Neuronal stem cell (in vitro differentiated cells): ENCODE data around the gene ZFHX3.

Source experiments
- DNase-seq: peaks from one replicate; pipeline ENCODE4 v3.0.0-alpha.2; 2013; ENCODE audit warnings: low spot score
- H2AFZ ChIP-seq: one replicate; pipeline ENCODE4 v1.6.1; 2013; ENCODE audit warnings: mild to moderate bottlenecking, low read length, inconsistent platforms
- H2AK5ac ChIP-seq: 2 replicates; pipeline ENCODE4 v1.6.1; 2013; ENCODE audit warnings: low read depth, mild to moderate bottlenecking, inconsistent platforms, low read length, moderate library complexity, mixed read lengths
- H2BK120ac ChIP-seq: 2 replicates; pipeline ENCODE4 v1.6.1; 2013; ENCODE audit warnings: low read depth, mild to moderate bottlenecking, inconsistent platforms, low read length, moderate library complexity, mixed read lengths
- H2BK12ac ChIP-seq: one replicate; pipeline ENCODE4 v1.6.1; 2013; ENCODE audit warnings: low read length, inconsistent platforms
- H2BK15ac ChIP-seq: 2 replicates; pipeline ENCODE4 v1.6.1; 2013; ENCODE audit warnings: mild to moderate bottlenecking, low read length, inconsistent platforms, mixed read lengths
- H2BK5ac ChIP-seq: one replicate; pipeline ENCODE4 v1.6.1; 2013; ENCODE audit warnings: inconsistent platforms, mild to moderate bottlenecking, low read length, moderate library complexity
- H3K14ac ChIP-seq: one replicate; pipeline ENCODE4 v1.6.1; 2013; ENCODE audit warnings: low read length, inconsistent platforms
- H3K18ac ChIP-seq: 2 replicates; pipeline ENCODE4 v1.6.1; 2013; ENCODE audit warnings: low read length, inconsistent platforms
- H3K23ac ChIP-seq: 2 replicates; pipeline ENCODE4 v1.6.1; 2013; ENCODE audit warnings: low read depth, mild to moderate bottlenecking, mixed read lengths, low read length, inconsistent platforms; ENCODE audit not compliant: poor library complexity
- H3K27ac ChIP-seq: replicated peaks from 3 replicates; pipeline ENCODE4 v1.5.1; 2013; ENCODE audit warnings: low read length, inconsistent platforms
- H3K27me3 ChIP-seq, 3 experiments: 2 replicates each; pipeline ENCODE4 v1.6.1; 2013; ENCODE audit warnings: low read length in 3 of 3, mild to moderate bottlenecking in 2 of 3, inconsistent platforms in 1 of 3, low read depth in 1 of 3, mixed read lengths in 1 of 3, moderate library complexity in 1 of 3; ENCODE audit not compliant: control insufficient read depth in 3 of 3, insufficient read depth in 3 of 3
- H3K36me3 ChIP-seq, 2 donors: replicated peaks in 1 of 2; 2 replicates each; pipeline ENCODE4 v1.6.1; 2013; ENCODE audit warnings: low read length in 2 of 2; ENCODE audit not compliant: control insufficient read depth in 2 of 2, insufficient read depth in 2 of 2
- H3K4ac ChIP-seq: 2 replicates; pipeline ENCODE4 v1.6.1; 2013; ENCODE audit warnings: inconsistent platforms, mild to moderate bottlenecking, low read length, moderate library complexity
- H3K4me1 ChIP-seq, 2 donors: 1 replicate in 1 of 2; 2 replicates in 1 of 2; pipeline ENCODE4 v1.6.1; 2013; ENCODE audit warnings: low read length in 2 of 2, low read depth in 1 of 2; ENCODE audit not compliant: control insufficient read depth in 2 of 2, insufficient read depth in 1 of 2
- H3K4me2 ChIP-seq: one replicate; pipeline ENCODE4 v1.6.1; 2013; ENCODE audit warnings: mild to moderate bottlenecking, low read length, inconsistent platforms; ENCODE audit not compliant: insufficient read depth, poor library complexity, severe bottlenecking
- H3K4me3 ChIP-seq, 2 donors: 2 replicates each; pipeline ENCODE4 v1.5.1; 2013; ENCODE audit warnings: low read length in 2 of 2, mild to moderate bottlenecking in 2 of 2, inconsistent platforms in 1 of 2, moderate library complexity in 1 of 2
- H3K79me1 ChIP-seq: one replicate; pipeline ENCODE4 v1.6.1; 2013; ENCODE audit warnings: low read depth, mild to moderate bottlenecking, inconsistent platforms, low read length, moderate library complexity
- H3K9ac ChIP-seq: one replicate; pipeline ENCODE4 v1.6.1; 2013; ENCODE audit warnings: mild to moderate bottlenecking, low read depth, low read length, inconsistent platforms; ENCODE audit not compliant: poor library complexity
- H3K9me3 ChIP-seq, 2 donors: replicated peaks in 1 of 2; 2 replicates each; pipeline versions ENCODE3 to v1.6.1; 2013; ENCODE audit warnings: low read length in 2 of 2, mild to moderate bottlenecking in 2 of 2, inconsistent platforms in 1 of 2, low read depth in 1 of 2, mixed read lengths in 1 of 2, moderate library complexity in 1 of 2; ENCODE audit not compliant: control insufficient read depth in 2 of 2, insufficient read depth in 1 of 2
- H4K8ac ChIP-seq: one replicate; pipeline ENCODE4 v1.6.1; 2013; ENCODE audit warnings: low read depth, mild to moderate bottlenecking, inconsistent platforms, low read length, moderate library complexity
- H4K91ac ChIP-seq: one replicate; pipeline ENCODE4 v1.6.1; 2013; ENCODE audit warnings: low read length, low read depth, mild to moderate bottlenecking, inconsistent platforms; ENCODE audit not compliant: poor library complexity
- WGBS, 2 donors: extraction: QIAGEN DNeasy Blood & Tissue Kit; methylation state at CpG; one replicate each; pipeline ENCODE4 v1.1.7; 2013; ENCODE audit warnings: missing lambda C conversion rate in 2 of 2, mixed read lengths in 1 of 2; ENCODE audit not compliant: insufficient read length in 2 of 2, insufficient replicate concordance in 1 of 2; ENCODE audit errors: extremely low coverage in 2 of 2; 5-methylcytosine and 5-hydroxymethylcytosine counted together

Gene ZFHX3

GRCh38 chr16:72991644-72992043 is 56.3 kb downstream of the ZFHX3 start:
- Histone ChIP-seq H4K91ac (no peak overlapping the region), H3K79me1 (peaks cover 3% of the 10 kb centered on the region), H2AFZ (no peak overlapping the region), H2BK12ac (no peak overlapping the region), H3K14ac (no peak overlapping the region), H3K4ac (no peak overlapping the region), H2BK15ac (no peak overlapping the region), H3K36me3 (peaks cover 0 to 6% of the 10 kb centered on the region in 2 donors), H3K4me2 (peak overlapping the region; percentile 13), H4K8ac (no peak overlapping the region), H3K9me3 (no peaks in the 10 kb centered on the region), H3K23ac (no peak overlapping the region), H3K4me1 (peaks cover 29 to 44% of the 10 kb centered on the region in 2 donors), H2AK5ac (no peak overlapping the region), H3K27ac (peak overlapping the region; percentile 68), H2BK5ac (no peak overlapping the region), H3K27me3 (no peaks in the 10 kb centered on the region), H3K9ac (no peak overlapping the region), H3K4me3 (no peak overlapping the region), H2BK120ac (no peak overlapping the region), H3K18ac (no peak overlapping the region)
- DNase-seq, result no peak
- WGBS, 2 donors, result no CpG with 5 or more reads among the region's 6 CpGs

DNA sequence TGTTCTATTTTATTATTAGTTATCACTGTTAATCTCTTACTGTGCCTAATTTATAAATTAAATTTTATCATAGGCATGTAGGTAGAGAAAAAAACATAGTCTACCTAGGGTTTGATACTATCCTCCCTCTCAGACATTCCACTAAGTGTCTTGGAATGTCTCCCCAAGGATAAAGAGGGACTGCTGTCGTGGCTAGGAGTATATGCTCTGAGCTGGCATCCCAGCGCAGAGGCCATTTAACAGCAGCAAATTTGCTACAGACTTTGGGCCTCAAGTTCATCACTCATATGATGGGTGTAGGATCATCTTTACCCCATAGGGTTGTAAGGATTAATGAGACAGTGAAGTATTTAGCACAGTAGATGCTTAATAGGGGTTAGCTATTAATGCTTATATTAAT is 56.7 kb downstream of the ZFHX3 start:
- no peak overlapping the region for H3K27ac ChIP-seq
- no peak overlapping the region for H2BK5ac ChIP-seq
- no peak overlapping the region for H3K4me3 ChIP-seq
- no peak overlapping the region for H3K9ac ChIP-seq
- H3K79me1 ChIP-seq, result peaks cover 3% of the 10 kb centered on the region
- H3K23ac ChIP-seq, result no peak overlapping the region
- H3K14ac ChIP-seq, result no peak overlapping the region
- DNase-seq, result no peak
- H3K27me3 ChIP-seq, result no peaks in the 10 kb centered on the region
- no peak overlapping the region for H2AFZ ChIP-seq
- no CpG with 5 or more reads among the region's 2 CpGs for WGBS, 2 donors
- H3K18ac ChIP-seq, result no peak overlapping the region
- H2BK12ac ChIP-seq, result no peak overlapping the region
- no peak overlapping the region for H2BK15ac ChIP-seq
- H3K4me1 ChIP-seq, result peaks cover 32 to 44% of the 10 kb centered on the region in 2 donors
- no peak overlapping the region for H2AK5ac ChIP-seq
- no peak overlapping the region for H3K4me2 ChIP-seq
- no peak overlapping the region for H3K4ac ChIP-seq
- H3K9me3 ChIP-seq, result no peaks in the 10 kb centered on the region
- no peak overlapping the region for H4K8ac ChIP-seq
- peaks cover 0 to 10% of the 10 kb centered on the region in 2 donors for H3K36me3 ChIP-seq
- no peak overlapping the region for H4K91ac ChIP-seq
- H2BK120ac ChIP-seq, result no peak overlapping the region

GRCh38 chr16:72990571-72990970 is 57.4 kb downstream of the ZFHX3 start:
- Histone ChIP-seq H3K79me1 (peaks cover 3% of the 10 kb centered on the region), H2BK120ac (no peak overlapping the region), H3K4me3 (no peak overlapping the region)

DNA sequence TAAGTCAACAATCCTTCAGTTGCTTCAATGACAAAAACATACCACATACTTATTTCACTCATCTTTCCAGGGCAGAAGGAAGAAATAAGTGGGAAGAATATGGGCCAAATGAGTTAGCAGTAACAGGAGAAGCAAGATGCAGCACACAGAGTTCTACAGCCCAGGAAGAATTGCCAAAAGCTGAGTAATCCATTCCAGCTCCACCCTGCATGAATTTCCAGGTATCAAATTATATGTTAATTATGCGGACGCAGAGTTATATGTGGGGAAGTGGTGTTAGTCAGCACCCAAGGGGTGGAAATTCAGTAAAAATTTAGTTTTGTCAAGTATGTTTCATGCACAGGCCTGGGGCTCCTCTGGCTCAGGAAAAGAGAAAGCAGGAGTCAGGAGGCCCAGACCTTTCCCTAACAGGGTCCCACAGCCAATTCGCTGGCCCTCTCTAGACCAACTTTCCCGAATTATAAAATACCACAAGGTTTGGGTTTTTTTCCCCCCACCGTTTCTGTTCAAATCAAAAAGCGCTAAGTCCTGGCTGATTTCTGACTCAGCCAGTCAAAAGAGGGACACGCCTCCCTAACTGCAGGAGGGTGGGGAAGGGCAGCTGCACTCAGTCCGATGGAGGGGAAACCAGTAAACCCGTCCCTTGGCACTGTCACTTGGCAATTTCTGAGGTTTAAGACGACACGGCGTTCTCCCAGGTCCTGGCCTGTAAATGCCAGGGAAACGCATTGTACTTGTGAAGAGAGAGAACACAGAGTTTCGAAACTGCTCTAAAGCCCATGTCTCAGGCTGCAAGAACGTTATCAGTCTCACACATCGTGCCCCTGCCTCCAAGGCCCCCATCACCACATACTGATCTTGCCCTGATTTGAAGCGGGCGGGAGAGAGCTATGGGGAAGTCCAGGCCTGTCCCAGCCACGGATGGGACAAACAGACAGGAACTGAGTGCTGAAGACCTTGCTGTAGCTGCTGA is 58.1 kb downstream of the ZFHX3 start:
- H3K18ac ChIP-seq, result peak overlapping the region; percentile 88
- H3K14ac ChIP-seq, result no peak overlapping the region
- peak overlapping the region; percentile 12 for H2BK15ac ChIP-seq
- H3K4ac ChIP-seq, result no peak overlapping the region
- no peak overlapping the region for H3K23ac ChIP-seq
- DNase-seq, result no peak
- peaks cover 0 to 10% of the 10 kb centered on the region in 2 donors for H3K36me3 ChIP-seq
- H3K27me3 ChIP-seq, result no peaks in the 10 kb centered on the region
- H4K91ac ChIP-seq, result no peak overlapping the region
- no peak overlapping the region for H4K8ac ChIP-seq
- H2AK5ac ChIP-seq, result no peak overlapping the region
- no peak overlapping the region for H3K9ac ChIP-seq
- no peak overlapping the region for H2BK5ac ChIP-seq
- H2BK120ac ChIP-seq, result no peak overlapping the region
- peaks cover 34 to 42% of the 10 kb centered on the region in 2 donors for H3K4me1 ChIP-seq
- H3K4me2 ChIP-seq, result no peak overlapping the region
- no peak overlapping the region for H2BK12ac ChIP-seq
- no peak overlapping the region for H2AFZ ChIP-seq
- peaks cover 3% of the 10 kb centered on the region for H3K79me1 ChIP-seq
- no peak overlapping the region for H3K4me3 ChIP-seq
- H3K9me3 ChIP-seq, result no peaks in the 10 kb centered on the region
- no peak overlapping the region for H3K27ac ChIP-seq
- WGBS, 2 donors, result no CpG with 5 or more reads among the region's 19 CpGs

More at GRCh38 chr16:72990571-72990970, 57.4 kb downstream of the ZFHX3 start:
- no peak overlapping the region for H2AFZ ChIP-seq
- H2BK12ac ChIP-seq, result no peak overlapping the region
- no peak overlapping the region for H3K4ac ChIP-seq
- H3K27ac ChIP-seq, result no peak overlapping the region
- DNase-seq, result no peak
- no peak overlapping the region for H3K4me2 ChIP-seq
- H3K23ac ChIP-seq, result no peak overlapping the region
- no CpG with 5 or more reads among the region's 14 CpGs for WGBS, 2 donors
- no peak overlapping the region for H3K14ac ChIP-seq
- H4K8ac ChIP-seq, result no peak overlapping the region
- no peak overlapping the region for H2BK5ac ChIP-seq
- no peaks in the 10 kb centered on the region for H3K9me3 ChIP-seq
- H3K27me3 ChIP-seq, result no peaks in the 10 kb centered on the region
- peaks cover 0 to 10% of the 10 kb centered on the region in 2 donors for H3K36me3 ChIP-seq
- H2AK5ac ChIP-seq, result no peak overlapping the region
- H3K4me1 ChIP-seq, result peaks cover 34 to 45% of the 10 kb centered on the region in 2 donors
- peak overlapping the region; percentile 88 for H3K18ac ChIP-seq
- peak overlapping the region; percentile 5 for H2BK15ac ChIP-seq
- no peak overlapping the region for H3K9ac ChIP-seq
- H4K91ac ChIP-seq, result no peak overlapping the region
